C4-2B (cell line): ENCODE results near the gene CFDP1.

ENCODE experiments used
- CTCF ChIP-seq: fragments of 450-650 bp; conservative IDR thresholded peaks from 2 replicates; pipeline ENCODE4 v1.5.1; 2017; ENCODE audit warnings: mild to moderate bottlenecking
- ZFX ChIP-seq: fragments of 450-650 bp; IDR thresholded peaks from 2 replicates; pipeline ENCODE4 v1.6.1; 2017

- TF ChIP-seq CTCF (no peak), ZFX (no peak)
Observed at GRCh38 chr16:75273054-75273925, 160.0 kb downstream of the CFDP1 start.
